SK-N-SH treated with all-trans-retinoic acid at 6 μM for 48 hours (cell line): ENCODE data around the gene SIRT5.

Experiments used
- ATAC-seq: fragments of 200-7000 bp; cut with Tn5 transposase; 3 replicates; pipeline ENCODE4 v1.9.1; 2020; ENCODE audit warnings: mild to moderate bottlenecking, moderate library complexity
- ARNTL ChIP-seq: fragments of 450-650 bp; formaldehyde crosslinking; IDR thresholded peaks from 2 replicates; pipeline ENCODE4 v1.5.0; 2020; ENCODE audit warnings: low read depth, mild to moderate bottlenecking, moderate library complexity, borderline replicate concordance
- CSRNP3 ChIP-seq: fragments of 250-450 bp; sonication (Bioruptor Pico); IDR thresholded peaks from 2 replicates; pipeline ENCODE4 v1.5.1; 2021; ENCODE audit warnings: mild to moderate bottlenecking, moderate library complexity
- GLIS3 ChIP-seq: fragments of 250-450 bp; sonication (Bioruptor Pico); IDR thresholded peaks from 2 replicates; pipeline ENCODE4 v1.5.0; 2020; ENCODE audit warnings: mild to moderate bottlenecking, moderate library complexity
- ISL1 ChIP-seq: fragments of 250-450 bp; sonication (Bioruptor Pico); IDR thresholded peaks from 2 replicates; pipeline ENCODE4 v2.1.2; 2022; ENCODE audit warnings: mild to moderate bottlenecking, moderate library complexity
- OSR1 ChIP-seq: fragments of 250-450 bp; sonication (Bioruptor Pico); IDR thresholded peaks from 2 replicates; pipeline ENCODE4 v1.8.0; 2022; ENCODE audit warnings: moderate library complexity, mild to moderate bottlenecking, inconsistent platforms
- PATZ1 ChIP-seq: fragments of 250-450 bp; sonication (Bioruptor Pico); IDR thresholded peaks from 2 replicates; pipeline ENCODE4 v1.8.0; 2020; ENCODE audit warnings: mild to moderate bottlenecking, moderate library complexity, borderline replicate concordance
- POU6F1 ChIP-seq: fragments of 250-450 bp; sonication (Bioruptor Pico); IDR thresholded peaks from 2 replicates; pipeline ENCODE4 v1.8.0; 2021; ENCODE audit warnings: low read depth, mild to moderate bottlenecking, moderate library complexity, borderline replicate concordance
- PPARA ChIP-seq: fragments of 250-450 bp; sonication (Bioruptor Pico); IDR thresholded peaks from 2 replicates; pipeline ENCODE4 v1.5.0; 2020; ENCODE audit warnings: mild to moderate bottlenecking, borderline replicate concordance
- RARB ChIP-seq: fragments of 250-450 bp; sonication (Bioruptor Pico); IDR thresholded peaks from 2 replicates; pipeline ENCODE4 v1.8.0; 2021; ENCODE audit warnings: mild to moderate bottlenecking, moderate library complexity
- SNAI2 ChIP-seq: fragments of 250-450 bp; sonication (Bioruptor Pico); IDR thresholded peaks from 2 replicates; pipeline ENCODE4 v1.5.0; 2020; ENCODE audit warnings: mild to moderate bottlenecking, moderate library complexity
- TCF4 ChIP-seq: fragments of 250-450 bp; sonication (Bioruptor Pico); IDR thresholded peaks from 2 replicates; pipeline ENCODE4 v1.8.0; 2021; ENCODE audit warnings: mild to moderate bottlenecking, moderate library complexity, borderline replicate concordance
- TOX ChIP-seq: fragments of 250-450 bp; sonication (Bioruptor Pico); IDR thresholded peaks from 2 replicates; pipeline ENCODE4 v1.8.0; 2021; ENCODE audit warnings: mild to moderate bottlenecking, moderate library complexity, borderline replicate concordance
- ZC3H10 ChIP-seq: fragments of 250-450 bp; sonication (Bioruptor Pico); IDR thresholded peaks from 2 replicates; pipeline ENCODE4 v1.5.1; 2021; ENCODE audit warnings: mild to moderate bottlenecking, moderate library complexity
- ZFP30 ChIP-seq: fragments of 450-650 bp; formaldehyde crosslinking; IDR thresholded peaks from 2 replicates; pipeline ENCODE4 v1.5.0; 2022; ENCODE audit warnings: mild to moderate bottlenecking, moderate library complexity
- ZNF565 ChIP-seq: fragments of 450-650 bp; formaldehyde crosslinking; conservative IDR thresholded peaks from 2 replicates; pipeline ENCODE4 v1.5.0; 2020; ENCODE audit warnings: low read depth, mild to moderate bottlenecking, moderate library complexity
- ZNF70 ChIP-seq: fragments of 450-650 bp; formaldehyde crosslinking; IDR thresholded peaks from 2 replicates; pipeline ENCODE4 v1.5.0; 2020; ENCODE audit warnings: mild to moderate bottlenecking, moderate library complexity
- ZNF8 ChIP-seq: fragments of 450-650 bp; formaldehyde crosslinking; IDR thresholded peaks from 2 replicates; pipeline ENCODE4 v1.5.0; 2020; ENCODE audit warnings: mild to moderate bottlenecking, moderate library complexity
- TF ChIP-seq, protein P1 (sequence below): fragments of 250-450 bp; sonication (Bioruptor Pico); IDR thresholded peaks from 2 replicates; pipeline ENCODE4 v1.5.0; 2020; ENCODE audit warnings: mild to moderate bottlenecking, moderate library complexity

Gene SIRT5

DNA sequence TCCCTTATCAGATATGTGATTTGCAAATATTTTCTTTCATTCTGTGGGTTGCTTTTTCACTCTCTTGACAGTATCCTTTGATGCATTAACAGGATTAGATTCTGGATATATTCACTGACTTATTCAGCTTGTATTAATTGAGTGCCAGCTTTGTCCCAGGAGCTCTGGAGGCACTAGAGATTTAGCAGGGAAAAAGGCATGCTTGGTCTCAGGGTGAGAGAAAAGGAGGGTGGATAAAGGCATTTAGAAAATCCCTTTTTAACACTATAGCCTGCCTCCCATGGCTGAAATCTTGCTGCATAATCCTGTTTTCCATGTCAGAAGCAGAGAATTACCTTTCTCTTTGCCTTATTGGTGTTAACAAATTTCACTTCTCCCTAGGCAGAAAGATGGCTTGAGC, 28.5 kb upstream of the SIRT5 start:
- no peak for TF ChIP-seq ARNTL (CRISPR knock-in tag)
- no peak for TF ChIP-seq CSRNP3 (CRISPR knock-in tag)
- TF ChIP-seq ZNF565 = no peak
- TF ChIP-seq TOX (CRISPR knock-in tag) = no peak
- TF ChIP-seq ZNF8 (CRISPR knock-in tag) = no peak
- no peak for TF ChIP-seq PPARA
- TF ChIP-seq POU6F1 (CRISPR knock-in tag) = no peak
- TF ChIP-seq ZFP30 = no peak
- no peak for TF ChIP-seq RARB
- ATAC-seq = no peak

- no peak for ATAC-seq
- no peak for TF ChIP-seq ZC3H10 (CRISPR knock-in tag)
- TF ChIP-seq, protein P1, sequence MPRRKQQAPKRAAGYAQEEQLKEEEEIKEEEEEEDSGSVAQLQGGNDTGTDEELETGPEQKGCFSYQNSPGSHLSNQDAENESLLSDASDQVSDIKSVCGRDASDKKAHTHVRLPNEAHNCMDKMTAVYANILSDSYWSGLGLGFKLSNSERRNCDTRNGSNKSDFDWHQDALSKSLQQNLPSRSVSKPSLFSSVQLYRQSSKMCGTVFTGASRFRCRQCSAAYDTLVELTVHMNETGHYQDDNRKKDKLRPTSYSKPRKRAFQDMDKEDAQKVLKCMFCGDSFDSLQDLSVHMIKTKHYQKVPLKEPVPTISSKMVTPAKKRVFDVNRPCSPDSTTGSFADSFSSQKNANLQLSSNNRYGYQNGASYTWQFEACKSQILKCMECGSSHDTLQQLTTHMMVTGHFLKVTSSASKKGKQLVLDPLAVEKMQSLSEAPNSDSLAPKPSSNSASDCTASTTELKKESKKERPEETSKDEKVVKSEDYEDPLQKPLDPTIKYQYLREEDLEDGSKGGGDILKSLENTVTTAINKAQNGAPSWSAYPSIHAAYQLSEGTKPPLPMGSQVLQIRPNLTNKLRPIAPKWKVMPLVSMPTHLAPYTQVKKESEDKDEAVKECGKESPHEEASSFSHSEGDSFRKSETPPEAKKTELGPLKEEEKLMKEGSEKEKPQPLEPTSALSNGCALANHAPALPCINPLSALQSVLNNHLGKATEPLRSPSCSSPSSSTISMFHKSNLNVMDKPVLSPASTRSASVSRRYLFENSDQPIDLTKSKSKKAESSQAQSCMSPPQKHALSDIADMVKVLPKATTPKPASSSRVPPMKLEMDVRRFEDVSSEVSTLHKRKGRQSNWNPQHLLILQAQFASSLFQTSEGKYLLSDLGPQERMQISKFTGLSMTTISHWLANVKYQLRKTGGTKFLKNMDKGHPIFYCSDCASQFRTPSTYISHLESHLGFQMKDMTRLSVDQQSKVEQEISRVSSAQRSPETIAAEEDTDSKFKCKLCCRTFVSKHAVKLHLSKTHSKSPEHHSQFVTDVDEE = no peak
- TF ChIP-seq OSR1 (CRISPR knock-in tag) = no peak
- TF ChIP-seq ZFP30 = no peak
- no peak for TF ChIP-seq TCF4 (CRISPR knock-in tag)
- TF ChIP-seq ZNF70 (CRISPR knock-in tag) = no peak
- TF ChIP-seq ARNTL (CRISPR knock-in tag) = no peak
- no peak for TF ChIP-seq SNAI2 (CRISPR knock-in tag)
- no peak for TF ChIP-seq GLIS3 (CRISPR knock-in tag)
- TF ChIP-seq PATZ1 (CRISPR knock-in tag) = no peak
- no peak for TF ChIP-seq POU6F1 (CRISPR knock-in tag)
- TF ChIP-seq ISL1 (CRISPR knock-in tag) = no peak
These were observed 25.7 kb upstream of the SIRT5 start for GRCh38 chr6:13548500-13549210.

DNA sequence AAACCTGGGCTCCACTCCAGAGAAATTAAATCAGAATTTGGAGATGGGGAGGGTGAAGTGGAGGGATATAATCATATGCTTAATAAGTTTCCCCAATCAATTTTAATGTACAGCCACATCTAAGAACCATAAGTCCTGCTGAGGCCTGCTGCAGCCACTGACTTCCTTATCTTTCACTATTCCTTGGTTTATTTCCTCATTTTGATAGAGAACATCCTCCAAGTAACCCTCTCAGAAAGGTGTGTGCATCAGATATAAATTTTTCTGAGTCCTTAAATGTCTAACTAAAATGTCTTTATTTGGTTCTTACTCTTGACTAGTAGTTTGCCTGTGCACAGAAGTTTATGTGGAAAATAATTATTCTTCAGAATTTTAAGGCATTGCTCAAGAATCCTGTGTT, 23.7 kb upstream of the SIRT5 start:
- TF ChIP-seq CSRNP3 (CRISPR knock-in tag) (no peak), RARB (no peak)
- no peak for ATAC-seq
